SW 1271 (cell line): ENCODE measurements around the gene RUNDC3A.
"Not testable (repeated sequence)": the region's sequence is repeated elsewhere in the genome, so short reads cannot be mapped to it uniquely, and the experiment has no call there.

Experiments
- DNase-seq, 2 experiments: peaks; one replicate each; lab custom pipeline; 2025; lab: John Stamatoyannopoulos, UW

Gene RUNDC3A

DNA sequence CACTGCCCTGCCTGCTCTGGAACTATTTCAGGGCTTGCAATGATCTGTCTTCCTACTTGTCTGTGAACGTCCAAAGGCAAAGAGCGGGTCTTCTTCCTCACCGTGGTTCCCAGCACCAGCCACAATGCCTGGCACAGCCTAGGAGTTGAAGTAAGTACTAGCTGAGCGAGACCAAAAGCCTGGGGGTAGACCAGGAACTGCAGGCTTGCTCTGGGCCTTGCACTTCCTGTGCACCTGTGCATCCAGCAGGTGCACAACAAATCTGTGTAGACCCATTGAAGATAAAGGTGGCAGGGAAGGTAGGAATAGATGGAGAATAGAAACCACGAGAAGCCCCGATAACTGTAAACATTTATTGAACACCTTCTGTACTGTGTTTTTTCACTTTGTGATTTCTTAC, 50.6 kb downstream of the RUNDC3A start:
- DNase-seq: no peak

DNA sequence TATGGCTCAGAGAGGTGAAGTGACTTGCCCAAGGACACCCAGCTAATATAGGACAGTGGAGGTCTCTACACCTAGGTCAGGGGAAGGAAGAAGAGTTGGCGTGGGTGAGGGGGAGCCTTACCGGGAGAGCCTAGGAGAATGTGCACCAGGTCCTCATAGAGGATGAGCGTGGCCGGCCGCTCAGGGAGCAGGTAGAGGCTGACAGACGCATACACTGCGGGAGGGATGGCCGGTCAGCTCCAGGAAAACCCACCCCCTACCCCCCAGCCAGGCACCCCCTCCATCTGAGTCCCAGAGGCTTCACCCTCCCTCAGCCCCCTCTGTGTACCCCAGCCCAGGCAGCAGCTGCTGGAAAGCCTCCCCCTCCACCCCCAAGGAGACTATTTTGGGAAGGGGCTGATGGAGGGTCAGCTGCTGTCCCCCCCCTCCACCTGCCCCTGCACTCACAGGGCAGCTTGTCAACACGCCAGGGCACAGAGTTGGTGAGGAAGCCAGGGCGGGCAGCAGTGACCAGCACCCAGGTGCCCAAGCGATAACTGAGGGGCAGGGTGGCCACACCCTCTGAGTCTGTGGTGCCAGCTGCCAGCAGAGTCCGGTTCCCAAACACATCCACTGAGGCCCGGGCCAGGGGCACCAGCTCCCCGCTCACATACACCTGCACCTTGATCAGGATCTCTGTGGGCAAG, 51.2 kb downstream of the RUNDC3A start:
- no peak for DNase-seq

GRCh38 chr17:44360144-44360533, 51.7 kb downstream of the RUNDC3A start:
- DNase-seq: no peak

DNA sequence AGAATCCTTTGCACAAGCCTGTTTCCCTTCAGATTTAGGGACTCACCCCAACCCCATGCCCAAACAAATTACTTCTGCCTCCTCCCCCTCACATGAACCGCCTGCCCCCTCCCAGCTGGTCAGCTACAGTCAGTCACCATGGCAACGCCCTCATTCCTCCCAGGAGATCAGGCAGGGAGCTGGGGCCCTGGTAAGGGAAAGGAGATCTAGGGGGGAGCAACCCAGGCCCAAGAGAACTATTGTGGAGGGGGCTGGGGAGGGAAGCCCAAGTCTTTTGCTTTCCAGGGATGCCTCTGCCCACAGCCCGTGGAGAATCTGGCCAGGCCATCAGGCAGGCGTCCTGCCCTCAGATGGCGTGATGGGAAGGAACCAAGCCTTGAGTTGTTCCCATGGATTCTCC, 52.4 kb downstream of the RUNDC3A start:
- no peak for DNase-seq

DNA sequence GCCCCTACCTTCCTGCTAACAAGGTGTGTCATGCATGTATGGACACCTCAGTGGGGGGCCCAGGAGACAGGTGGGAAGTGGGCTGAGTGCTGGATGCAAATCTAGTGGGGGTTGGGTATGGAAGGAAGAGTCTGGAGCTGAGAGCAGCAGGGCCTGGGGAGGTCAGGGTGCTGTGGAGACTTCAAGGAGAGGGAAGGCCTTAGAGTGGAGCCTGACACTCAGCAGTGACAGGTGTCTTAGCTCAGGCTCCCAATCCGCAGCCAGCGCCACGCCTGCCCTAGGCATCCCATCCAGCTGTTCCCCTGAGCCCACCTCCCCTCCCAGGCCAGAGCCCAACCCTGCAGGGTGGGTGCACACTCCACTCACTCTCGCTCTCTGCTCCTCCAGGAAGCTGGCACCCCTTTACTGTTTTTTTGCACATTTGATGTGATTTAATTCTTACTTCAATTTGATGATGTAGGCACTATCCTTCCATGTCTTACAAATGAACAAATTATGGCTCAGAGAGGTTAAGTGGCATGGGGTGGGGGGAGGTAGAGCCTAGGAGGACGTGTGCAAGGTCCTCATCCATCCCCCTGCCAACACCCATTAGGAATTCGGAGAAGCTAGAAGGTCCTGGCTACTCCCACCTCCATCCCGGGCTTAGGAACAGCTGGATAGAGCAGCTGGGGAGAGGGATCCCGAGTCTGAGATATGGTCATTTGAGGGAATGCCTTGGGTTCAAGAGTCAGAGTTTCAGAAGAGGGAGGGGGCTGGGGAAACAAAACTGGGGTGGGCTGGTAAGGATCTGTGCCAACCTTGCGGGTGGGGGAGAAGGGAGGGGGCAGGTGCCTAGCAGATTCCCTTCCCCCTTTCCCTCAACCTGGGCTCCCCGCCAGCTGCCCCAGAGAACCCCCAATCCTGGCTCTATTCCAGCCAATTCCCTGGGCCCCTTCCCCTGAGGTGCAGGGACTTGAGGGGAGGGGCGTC, 53.2 kb downstream of the RUNDC3A start:
- no peak for DNase-seq

DNA sequence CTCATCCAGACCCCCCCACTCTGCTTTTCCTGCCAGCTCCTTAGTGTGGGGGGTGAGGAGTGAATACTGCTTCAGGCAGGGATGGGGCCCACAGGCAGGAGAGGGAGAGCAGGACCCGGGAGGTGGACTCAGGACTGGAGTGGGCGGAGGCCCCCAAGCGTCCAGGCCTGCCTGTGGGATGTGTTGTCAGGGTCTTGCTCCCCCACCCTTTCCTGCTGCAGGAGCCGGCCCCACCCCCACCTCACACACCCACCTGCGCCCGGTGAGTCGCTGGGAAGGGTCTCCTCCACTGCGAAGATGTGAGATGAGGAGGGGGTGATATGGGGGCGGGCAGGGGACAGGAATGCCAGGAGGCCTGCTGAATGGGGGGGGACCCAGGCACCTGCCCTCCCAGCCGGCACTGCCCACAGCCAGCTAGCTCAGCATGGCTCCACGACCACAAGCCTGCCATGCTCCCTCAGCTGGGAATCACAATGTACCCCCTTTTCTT, 54.1 kb downstream of the RUNDC3A start:
- DNase-seq: no peak

GRCh38 chr17:44362949-44363612, 54.7 kb downstream of the RUNDC3A start:
- no peak for DNase-seq

DNA sequence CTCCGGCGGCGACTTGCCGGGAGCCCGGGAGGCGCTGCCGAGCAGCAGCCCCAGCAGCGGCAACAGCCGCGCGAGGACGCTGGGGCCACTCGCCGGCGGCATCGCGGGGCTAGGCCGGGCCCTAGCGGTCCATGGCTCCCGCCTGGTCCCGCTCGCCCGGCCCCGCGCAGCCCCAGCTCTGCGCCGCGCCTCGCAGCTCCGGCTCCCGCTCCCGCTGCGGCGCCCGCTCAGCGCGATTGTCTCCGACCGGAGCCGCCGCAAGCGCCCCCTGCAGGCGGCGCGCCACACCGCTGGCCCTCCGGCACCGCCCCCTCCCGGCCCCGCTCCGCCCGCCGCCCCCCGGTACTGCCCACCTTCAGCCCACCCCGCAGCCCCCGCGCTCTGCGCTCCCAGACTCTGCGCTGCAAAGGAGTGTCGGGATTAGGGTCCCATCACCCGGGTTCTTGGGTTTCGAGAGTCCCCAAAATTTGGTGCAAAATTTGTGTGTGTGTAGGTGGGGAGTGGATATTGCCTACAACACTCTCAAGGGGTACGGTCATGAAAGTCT, 55.3 kb downstream of the RUNDC3A start, which contains the start of gene FAM171A2:
Gene FAM171A2, minus strand, starts transcription at position 241 of the 547 bp plus-strand sequence. Its CDS starts 139 bp downstream, at position 102.
- peak in 1 of 2 experiments; percentile 40 for DNase-seq

DNA sequence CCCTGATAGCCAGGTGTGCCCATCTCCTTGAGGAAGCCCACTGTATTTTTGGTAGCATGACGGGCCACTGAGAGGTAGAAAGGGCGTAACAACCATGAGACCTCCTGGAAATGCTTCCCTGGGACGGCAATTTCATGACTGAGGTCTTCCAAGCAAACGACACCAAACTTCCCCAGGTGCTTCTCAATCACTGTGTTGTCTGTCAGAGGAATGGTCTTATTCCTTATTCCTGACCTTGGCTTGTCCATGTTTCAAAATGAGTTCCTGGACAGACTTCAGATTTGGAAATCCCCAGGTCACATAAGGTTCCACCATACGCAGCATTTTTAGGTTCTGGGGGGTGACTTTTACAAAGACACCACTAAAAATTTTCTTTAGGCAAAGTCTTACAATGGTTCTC, 56.6 kb downstream of the RUNDC3A start:
- not testable (repeated sequence) for DNase-seq

DNA sequence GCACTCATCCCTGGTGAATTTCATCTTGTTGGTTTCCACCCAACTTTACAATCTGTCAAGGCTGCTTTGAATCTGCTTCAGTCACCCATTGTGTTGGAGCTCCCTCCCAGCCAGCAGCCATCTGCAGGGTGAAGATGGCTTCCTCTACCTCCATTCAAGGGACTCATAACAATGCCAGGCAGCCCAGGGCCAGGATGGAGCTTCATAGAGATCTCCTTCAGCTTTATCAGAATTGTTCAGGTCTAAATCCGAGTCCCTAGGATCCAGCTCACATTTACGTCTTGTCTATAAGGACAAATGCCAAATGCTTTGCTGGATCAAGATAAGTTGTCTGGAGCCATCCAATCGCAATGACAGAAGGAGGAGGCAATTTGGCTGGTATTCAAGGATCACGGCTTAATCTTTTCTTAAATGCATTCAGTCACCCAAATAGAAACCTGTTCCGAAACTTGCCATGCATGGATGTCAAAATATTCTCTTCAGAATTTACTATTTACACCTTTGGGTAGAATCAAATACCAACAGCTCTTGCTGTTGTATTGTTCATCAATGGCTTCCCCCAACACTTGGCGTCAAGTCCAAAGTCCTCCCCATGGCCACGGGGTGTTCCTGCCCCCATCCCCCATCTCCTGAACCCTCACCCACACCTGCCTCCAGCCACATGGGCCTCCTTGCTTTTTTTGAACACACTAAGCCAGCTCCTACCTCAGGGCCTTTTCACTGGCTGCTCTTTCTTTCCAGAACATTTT, 59.0 kb downstream of the RUNDC3A start:
- DNase-seq: no peak
